Gastroesophageal sphincter (tissue), 4 donors: ENCODE data around the gene PIAS1. TPM values are rescaled to one million over a fixed set of nuclear protein-coding genes. Genes with fewer than 3 reads are reported as not detected.

Source experiments
- ATAC-seq: fragments of 150-250 bp; one replicate; pipeline ENCODE4 v1.9.1; 2016; ENCODE audit warnings: mild to moderate bottlenecking, moderate library complexity
- H3K27ac ChIP-seq, 4 donors: fragments of 200-600 bp; sonication (generic) in 3 of 4; 1 replicate in 3 of 4; 2 replicates in 1 of 4; pipeline ENCODE4 v1.5.1; 2016 to 2019
- H3K27me3 ChIP-seq: fragments of 200-600 bp; sonication (generic); one replicate; pipeline ENCODE4 v1.5.1; 2019
- H3K36me3 ChIP-seq, 2 donors: fragments of 200-600 bp; sonication (generic); one replicate each; pipeline ENCODE4 v1.5.1; 2019; ENCODE audit warnings: control low read depth in 1 of 2
- H3K4me1 ChIP-seq, 3 donors: fragments of 200-600 bp; sonication (generic); 1 replicate in 2 of 3; 2 replicates in 1 of 3; pipeline ENCODE4 v1.5.1; 2016 to 2019; ENCODE audit warnings: control low read depth in 2 of 3
- H3K4me3 ChIP-seq, 2 donors: fragments of 200-600 bp; sonication (generic); one replicate each; pipeline ENCODE4 v1.5.1; 2019; ENCODE audit warnings: mild to moderate bottlenecking in 1 of 2, moderate library complexity in 1 of 2
- H3K9me3 ChIP-seq, 3 donors: fragments of 200-600 bp; sonication (generic); one replicate each; pipeline ENCODE4 v1.5.1; 2017 to 2019; ENCODE audit warnings: control low read depth in 2 of 3
- EP300 ChIP-seq: sonication (generic); formaldehyde crosslinking; IDR thresholded peaks from one replicate; pipeline ENCODE4 v1.6.1; 2017; ENCODE audit warnings: antibody characterized with exemption, mild to moderate bottlenecking
- POLR2A ChIP-seq, 2 donors: fragments of 450-650 bp; IDR thresholded peaks; one replicate each; pipeline ENCODE4 v1.6.1; 2017; ENCODE audit warnings: antibody characterized with exemption in 2 of 2, mild to moderate bottlenecking in 2 of 2, moderate library complexity in 1 of 2
- POLR2AphosphoS5 ChIP-seq: sonication (generic); formaldehyde crosslinking; IDR thresholded peaks from one replicate; pipeline ENCODE4 v1.6.1; 2017; ENCODE audit warnings: antibody characterized with exemption
- WGBS, 2 donors: methylation state at CpG; one replicate each; pipeline ENCODE4 v1.1.5; 2018; ENCODE audit warnings: low coverage in 1 of 2; 5-methylcytosine and 5-hydroxymethylcytosine counted together
- total RNA-seq, 4 donors: library from RNA; depleted of rRNA; stranded (reverse); fragments of >200 nt; gene quantifications; one replicate each; pipeline ENCODE4 v1.1.0, GENCODE V29; 2016
- TF ChIP-seq, protein P1 (sequence below), 4 experiments: fragments of 200-600 bp in 2 of 4; fragments of 450-650 bp in 2 of 4; sonication (generic) in 1 of 4; IDR thresholded peaks; one replicate each; pipeline ENCODE4 v1.5.1; 2017 to 2019; ENCODE audit warnings: antibody characterized with exemption in 4 of 4, mild to moderate bottlenecking in 2 of 4, moderate library complexity in 2 of 4

Gene PIAS1
- total RNA-seq, 4 donors from 2014 or later, result 26.6 to 101 (median 48.9) TPM

DNA sequence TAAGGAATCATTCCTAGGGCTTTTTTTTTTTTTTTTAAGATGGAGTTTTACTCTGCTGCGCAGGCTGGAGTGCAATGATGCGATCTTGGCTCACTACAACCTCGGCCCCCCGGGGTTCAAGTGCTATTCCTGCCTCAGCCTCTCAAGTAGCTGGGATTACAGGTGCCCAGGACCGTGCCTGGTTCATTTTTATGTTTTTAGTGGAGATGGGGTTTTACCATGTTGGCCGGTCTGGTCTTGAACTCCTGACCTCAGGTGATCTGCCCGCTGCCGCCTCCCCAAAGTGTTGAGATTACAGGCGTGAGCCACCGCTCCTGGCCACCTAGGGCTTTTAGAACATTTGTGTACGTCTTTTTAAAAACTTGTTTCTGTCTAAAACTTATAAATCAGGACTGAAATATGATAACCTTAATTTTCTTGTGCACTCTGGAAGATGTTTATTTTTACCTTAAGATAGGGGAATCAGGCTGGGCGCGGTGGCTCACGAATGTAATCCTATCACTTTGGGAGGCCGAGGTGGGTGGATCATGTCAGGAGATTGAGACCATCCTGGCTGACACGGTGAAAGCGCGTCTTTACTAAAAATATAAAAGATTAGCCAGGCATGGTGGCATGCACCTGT lies 21.8 kb downstream of the PIAS1 start:
- no peak overlapping the region for H3K4me3 ChIP-seq
- H3K4me1 ChIP-seq, result peaks cover 8 to 71% (median 12%) of the 10 kb centered on the region in 3 donors
- no peak for TF ChIP-seq POLR2AphosphoS5
- ATAC-seq, result no peak
- WGBS, 2 donors, result 93 to 95% methylated on average over 8 to 12 of the region's 18 CpGs
- H3K36me3 ChIP-seq, result no peaks in the 10 kb centered on the region
- H3K27ac ChIP-seq, result no peak overlapping the region
- H3K27me3 ChIP-seq, result no peaks in the 10 kb centered on the region
- no peaks in the 10 kb centered on the region for H3K9me3 ChIP-seq

DNA sequence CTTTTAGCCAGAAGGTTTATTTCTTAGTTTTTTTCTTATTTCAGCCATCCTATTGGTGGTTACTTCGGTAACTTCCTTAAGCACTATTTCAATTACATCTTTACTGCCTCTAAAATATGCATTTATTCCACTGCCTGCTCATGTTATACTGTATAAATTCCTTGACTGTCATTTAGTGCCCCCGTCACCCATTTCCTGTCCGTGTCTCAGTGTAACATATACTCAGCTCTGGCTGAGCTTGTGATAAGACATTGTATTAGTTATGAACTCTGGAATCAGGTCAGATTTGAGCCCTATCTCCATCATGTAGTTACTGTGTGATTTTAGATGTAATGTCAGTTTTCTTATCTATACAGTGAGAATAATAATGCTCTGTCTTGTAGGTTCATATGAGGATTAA lies 24.2 kb downstream of the PIAS1 start:
- Histone ChIP-seq H3K9me3 (no peaks in the 10 kb centered on the region), H3K4me1 (peaks cover 16 to 77% (median 22%) of the 10 kb centered on the region in 3 donors), H3K4me3 (no peak overlapping the region), H3K27me3 (no peaks in the 10 kb centered on the region), H3K36me3 (no peaks in the 10 kb centered on the region), H3K27ac (no peak overlapping the region)
- TF ChIP-seq POLR2AphosphoS5 (no peak), POLR2A (IDR thresholded peaks at IDR 0.05) (no peak)
- TF ChIP-seq, protein P1, sequence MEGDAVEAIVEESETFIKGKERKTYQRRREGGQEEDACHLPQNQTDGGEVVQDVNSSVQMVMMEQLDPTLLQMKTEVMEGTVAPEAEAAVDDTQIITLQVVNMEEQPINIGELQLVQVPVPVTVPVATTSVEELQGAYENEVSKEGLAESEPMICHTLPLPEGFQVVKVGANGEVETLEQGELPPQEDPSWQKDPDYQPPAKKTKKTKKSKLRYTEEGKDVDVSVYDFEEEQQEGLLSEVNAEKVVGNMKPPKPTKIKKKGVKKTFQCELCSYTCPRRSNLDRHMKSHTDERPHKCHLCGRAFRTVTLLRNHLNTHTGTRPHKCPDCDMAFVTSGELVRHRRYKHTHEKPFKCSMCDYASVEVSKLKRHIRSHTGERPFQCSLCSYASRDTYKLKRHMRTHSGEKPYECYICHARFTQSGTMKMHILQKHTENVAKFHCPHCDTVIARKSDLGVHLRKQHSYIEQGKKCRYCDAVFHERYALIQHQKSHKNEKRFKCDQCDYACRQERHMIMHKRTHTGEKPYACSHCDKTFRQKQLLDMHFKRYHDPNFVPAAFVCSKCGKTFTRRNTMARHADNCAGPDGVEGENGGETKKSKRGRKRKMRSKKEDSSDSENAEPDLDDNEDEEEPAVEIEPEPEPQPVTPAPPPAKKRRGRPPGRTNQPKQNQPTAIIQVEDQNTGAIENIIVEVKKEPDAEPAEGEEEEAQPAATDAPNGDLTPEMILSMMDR (IDR thresholded peaks at IDR 0.05), result no peak
- 53 to 66% methylated on average over 3 of the region's 3 CpGs for WGBS, 2 donors
- ATAC-seq, result no peak

DNA sequence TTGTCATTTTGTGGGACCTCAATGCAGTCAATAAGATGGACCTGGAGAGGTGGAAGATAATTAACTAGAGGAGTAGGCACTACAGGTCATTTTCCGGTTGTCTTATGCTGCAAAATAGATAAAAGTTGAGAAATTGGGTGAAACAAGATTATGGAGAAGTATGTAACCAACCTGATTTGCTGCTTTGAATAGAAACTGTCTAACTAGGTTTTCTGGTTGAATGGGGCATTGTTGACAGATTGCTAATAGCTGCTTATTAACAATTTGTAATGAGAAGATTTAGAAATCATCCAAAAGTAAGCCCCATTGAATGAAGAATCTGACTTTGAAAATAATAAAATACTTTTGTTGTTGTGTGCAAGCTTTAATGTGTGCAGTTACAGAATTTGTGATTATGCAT lies 26.2 kb downstream of the PIAS1 start:
- no peak overlapping the region for H3K4me3 ChIP-seq
- no peak overlapping the region for H3K27ac ChIP-seq
- 73 to 95% methylated on average over 1 of the region's 1 CpG for WGBS, 2 donors
- peaks cover 24 to 93% (median 27%) of the 10 kb centered on the region in 3 donors for H3K4me1 ChIP-seq
- H3K9me3 ChIP-seq, result no peaks in the 10 kb centered on the region
- H3K36me3 ChIP-seq, result no peaks in the 10 kb centered on the region
- TF ChIP-seq, protein P1 (IDR thresholded peaks at IDR 0.05), result no peak
- TF ChIP-seq POLR2A (IDR thresholded peaks at IDR 0.05), result no peak
- no peak for TF ChIP-seq POLR2AphosphoS5
- no peak for TF ChIP-seq EP300
- no peak for ATAC-seq
- H3K27me3 ChIP-seq, result no peaks in the 10 kb centered on the region

DNA sequence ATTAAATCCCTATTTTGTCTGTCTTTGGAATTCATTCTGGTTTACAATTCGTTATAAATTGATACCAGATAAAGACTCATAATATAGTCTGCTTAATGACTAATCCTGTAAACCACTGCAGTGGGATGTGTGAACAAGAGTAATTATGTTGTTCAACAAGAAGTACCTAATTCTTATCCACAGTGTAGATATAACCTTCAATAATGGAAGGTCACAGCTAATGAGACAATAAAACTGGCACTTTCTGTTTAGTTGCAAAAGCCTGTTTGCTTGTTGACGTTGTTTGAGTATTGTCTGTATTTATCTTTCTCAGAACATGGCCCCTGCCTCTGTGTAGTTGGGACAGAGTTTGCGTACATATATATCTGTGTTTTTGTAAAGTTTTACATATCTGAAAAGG lies 26.7 kb downstream of the PIAS1 start:
- Histone ChIP-seq H3K9me3 (no peaks in the 10 kb centered on the region), H3K27ac (no peak overlapping the region), H3K4me1 (peaks cover 24 to 94% (median 27%) of the 10 kb centered on the region in 3 donors), H3K4me3 (no peak overlapping the region), H3K36me3 (no peaks in the 10 kb centered on the region), H3K27me3 (no peaks in the 10 kb centered on the region)
- no peak for ATAC-seq
- no peak for TF ChIP-seq POLR2AphosphoS5
- TF ChIP-seq EP300, result no peak
- TF ChIP-seq POLR2A (IDR thresholded peaks at IDR 0.05), result no peak
- TF ChIP-seq, protein P1 (IDR thresholded peaks at IDR 0.05), result no peak
- WGBS, 2 donors, result 71 to 78% methylated on average over 3 of the region's 3 CpGs

DNA sequence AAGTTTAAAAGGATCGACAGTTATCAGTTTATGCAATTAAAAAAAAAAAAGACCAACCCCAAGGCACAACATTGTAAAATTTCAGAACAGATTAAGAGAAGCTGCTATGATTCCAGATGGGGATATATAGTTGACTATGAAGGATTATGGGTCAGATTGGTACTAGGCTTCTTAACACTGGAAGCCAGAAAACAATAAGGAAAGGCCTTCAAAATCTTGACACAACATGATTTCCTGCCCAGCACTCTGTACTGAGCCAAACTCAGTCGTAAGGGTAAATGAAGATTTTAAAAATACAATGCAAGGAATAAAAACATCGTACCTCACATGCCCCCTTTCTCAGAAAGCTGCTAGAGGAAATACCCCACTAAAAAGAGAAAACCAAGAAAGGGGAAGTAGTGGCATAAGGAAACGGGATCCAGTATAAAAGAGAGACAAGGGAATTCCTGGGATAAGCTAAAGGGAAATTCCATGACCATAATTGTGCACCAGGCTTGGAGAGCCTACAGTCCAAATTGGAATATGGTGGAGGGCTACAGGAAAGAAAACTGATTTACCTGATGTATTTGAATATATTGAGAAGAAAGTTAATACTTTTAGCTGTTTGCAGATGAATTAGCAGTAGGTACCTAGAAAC lies 27.9 kb downstream of the PIAS1 start:
- Histone ChIP-seq H3K36me3 (peaks cover 0 to 4% of the 10 kb centered on the region in 2 donors), H3K4me3 (no peak overlapping the region), H3K27ac (no peak overlapping the region), H3K9me3 (no peaks in the 10 kb centered on the region), H3K27me3 (no peaks in the 10 kb centered on the region), H3K4me1 (peaks cover 24 to 93% (median 24%) of the 10 kb centered on the region in 3 donors)
- ATAC-seq, result no peak
- no peak for TF ChIP-seq EP300
- WGBS, 2 donors, result 41 to 51% methylated on average over 4 of the region's 4 CpGs

DNA sequence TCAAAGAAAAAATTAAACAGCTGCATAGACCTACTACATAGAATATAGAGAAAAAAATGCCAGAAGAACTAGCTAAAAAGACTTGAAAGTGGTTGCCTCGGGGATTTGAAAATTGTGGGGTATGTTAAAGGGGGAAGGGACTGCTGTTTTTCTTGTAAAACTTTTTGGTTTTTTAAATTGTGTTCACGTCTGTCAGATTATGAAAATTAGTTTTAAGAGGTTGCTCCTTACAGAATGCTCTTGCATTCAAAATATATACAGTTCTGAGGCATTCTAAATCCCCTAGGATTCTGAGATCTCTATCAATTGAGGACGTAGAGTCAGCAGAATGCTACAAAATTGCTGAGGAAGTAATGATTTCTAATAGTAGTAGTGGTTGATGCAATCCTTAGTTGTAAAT lies 28.6 kb downstream of the PIAS1 start:
- TF ChIP-seq EP300 (no peak), POLR2AphosphoS5 (no peak), POLR2A (IDR thresholded peaks at IDR 0.05) (no peak)
- TF ChIP-seq, protein P1 (IDR thresholded peaks at IDR 0.05), result no peak
- peaks cover 19 to 93% (median 21%) of the 10 kb centered on the region in 3 donors for H3K4me1 ChIP-seq

More for the DNA sequence above, 28.6 kb downstream of the PIAS1 start:
- Histone ChIP-seq H3K4me3 (no peak overlapping the region), H3K36me3 (peaks cover 0 to 4% of the 10 kb centered on the region in 2 donors), H3K27me3 (no peaks in the 10 kb centered on the region), H3K27ac (no peak overlapping the region), H3K9me3 (no peaks in the 10 kb centered on the region)
- 66 to 71% methylated on average over 3 of the region's 3 CpGs for WGBS, 2 donors
- ATAC-seq, result no peak
